HL-60/S4 treated with retinoic acid at 250 ng/mL for 4 days and 3 days (cell line): ENCODE measurements around the gene FLRT1.

ENCODE experiments used
- in situ Hi-C: fragments of 300-500 bp; cut with MboI; formaldehyde crosslinking; loops from 2 replicates; pipeline ENCODE4 v1.7.0; 2022; ENCODE audit warnings: low sequenced_read_pairs

FLRT1 gene

GRCh38 chr11:64063777-64064176 is 28.0 kb downstream of the FLRT1 start:
- in situ Hi-C loops = no loop called here

- in situ Hi-C loops = no loop called here
These were observed 28.8 kb downstream of the FLRT1 start for GRCh38 chr11:64064374-64065140.

- in situ Hi-C loops = no loop called here
These were observed 29.4 kb downstream of the FLRT1 start for GRCh38 chr11:64065141-64065465.

GRCh38 chr11:64065712-64066111 is 30.0 kb downstream of the FLRT1 start:
- in situ Hi-C loops = no loop called here

GRCh38 chr11:64067230-64067993 is 31.7 kb downstream of the FLRT1 start:
- in situ Hi-C loops = no loop called here

GRCh38 chr11:64068705-64069400 is 33.1 kb downstream of the FLRT1 start:
- in situ Hi-C loops = no loop called here

GRCh38 chr11:64069401-64070313 is 33.9 kb downstream of the FLRT1 start:
- in situ Hi-C loops = no loop called here

- in situ Hi-C loops = no loop called here
These were observed 34.6 kb downstream of the FLRT1 start for GRCh38 chr11:64070314-64070681.

- in situ Hi-C loops = no loop called here
These were observed 36.1 kb downstream of the FLRT1 start for GRCh38 chr11:64071849-64072248.

GRCh38 chr11:64072403-64072802 is 36.7 kb downstream of the FLRT1 start:
- in situ Hi-C loops = no loop called here

GRCh38 chr11:64072871-64073270 is 37.1 kb downstream of the FLRT1 start:
- in situ Hi-C loops = no loop called here

- in situ Hi-C loops = no loop called here
These were observed 37.8 kb downstream of the FLRT1 start for GRCh38 chr11:64073542-64073941.

GRCh38 chr11:64074239-64074638 is 38.5 kb downstream of the FLRT1 start:
- in situ Hi-C loops = no loop called here

- in situ Hi-C loops = no loop called here
These were observed 41.0 kb downstream of the FLRT1 start for GRCh38 chr11:64076758-64077157.

GRCh38 chr11:64077607-64078006 is 41.9 kb downstream of the FLRT1 start:
- in situ Hi-C loops = no loop called here

GRCh38 chr11:64078284-64078683 is 42.6 kb downstream of the FLRT1 start:
- in situ Hi-C loops = no loop called here

GRCh38 chr11:64078905-64079304 is 43.2 kb downstream of the FLRT1 start:
- in situ Hi-C loops = no loop called here

- in situ Hi-C loops = no loop called here
These were observed 44.7 kb downstream of the FLRT1 start for GRCh38 chr11:64080390-64080789.

GRCh38 chr11:64081745-64082442 is 46.2 kb downstream of the FLRT1 start:
- in situ Hi-C loops = no loop called here

- in situ Hi-C loops = no loop called here
These were observed 47.8 kb downstream of the FLRT1 start for GRCh38 chr11:64083398-64084080.
